Measurements from ENCODE around the gene ATP2C2.

ATP2C2 gene

DNA sequence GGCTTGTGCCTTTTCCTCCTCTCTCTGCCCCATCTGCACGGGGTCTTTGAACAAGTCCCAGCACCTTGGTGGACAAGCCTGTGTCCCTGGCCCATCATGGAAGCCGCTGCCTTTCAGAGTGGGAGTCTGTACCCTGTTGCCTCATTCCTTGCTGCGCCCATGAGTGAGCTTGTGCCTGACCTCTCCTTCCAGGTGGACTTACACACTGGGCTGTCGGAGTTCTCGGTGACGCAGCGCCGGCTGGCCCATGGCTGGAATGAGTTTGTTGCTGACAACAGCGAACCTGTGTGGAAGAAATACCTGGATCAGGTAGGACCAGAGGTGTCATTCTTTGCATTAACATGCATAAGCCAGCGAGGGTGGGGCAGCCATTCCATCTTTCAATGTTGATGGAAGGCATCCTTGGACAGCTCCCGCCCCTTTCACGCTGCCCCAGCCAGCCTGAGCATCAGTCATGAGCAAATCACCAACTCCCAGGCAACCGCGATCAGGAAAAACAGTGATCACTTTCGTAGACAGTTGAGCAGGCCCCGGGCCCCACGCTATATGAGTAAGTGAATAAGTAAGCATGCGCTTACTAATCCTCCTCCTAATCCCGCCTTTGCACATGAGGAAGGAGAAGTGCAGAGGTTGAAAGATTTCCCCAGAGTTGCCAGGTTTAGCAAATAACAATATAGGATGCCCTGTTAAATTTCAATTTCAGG lies 36.8 kb downstream of the ATP2C2 start:
- H3K4me3 ChIP-seq (ENCODE audit: low read length) = no peak overlapping the region
- no peaks in the 10 kb centered on the region for H3K27me3 ChIP-seq (ENCODE audit: insufficient read depth, low read length)
- H3K9me3 ChIP-seq (ENCODE audit: insufficient read depth, low read depth, low read length) = no peaks in the 10 kb centered on the region
- H3K9ac ChIP-seq (ENCODE audit: low read depth, low read length) = no peak overlapping the region
- H3K27ac ChIP-seq (ENCODE audit: low read length) = no peak overlapping the region
- H3K36me3 ChIP-seq (ENCODE audit: insufficient read depth, low read depth, low read length) = no peaks in the 10 kb centered on the region
- H3K4me1 ChIP-seq (ENCODE audit: insufficient read depth, low read length) = no peaks in the 10 kb centered on the region

DNA sequence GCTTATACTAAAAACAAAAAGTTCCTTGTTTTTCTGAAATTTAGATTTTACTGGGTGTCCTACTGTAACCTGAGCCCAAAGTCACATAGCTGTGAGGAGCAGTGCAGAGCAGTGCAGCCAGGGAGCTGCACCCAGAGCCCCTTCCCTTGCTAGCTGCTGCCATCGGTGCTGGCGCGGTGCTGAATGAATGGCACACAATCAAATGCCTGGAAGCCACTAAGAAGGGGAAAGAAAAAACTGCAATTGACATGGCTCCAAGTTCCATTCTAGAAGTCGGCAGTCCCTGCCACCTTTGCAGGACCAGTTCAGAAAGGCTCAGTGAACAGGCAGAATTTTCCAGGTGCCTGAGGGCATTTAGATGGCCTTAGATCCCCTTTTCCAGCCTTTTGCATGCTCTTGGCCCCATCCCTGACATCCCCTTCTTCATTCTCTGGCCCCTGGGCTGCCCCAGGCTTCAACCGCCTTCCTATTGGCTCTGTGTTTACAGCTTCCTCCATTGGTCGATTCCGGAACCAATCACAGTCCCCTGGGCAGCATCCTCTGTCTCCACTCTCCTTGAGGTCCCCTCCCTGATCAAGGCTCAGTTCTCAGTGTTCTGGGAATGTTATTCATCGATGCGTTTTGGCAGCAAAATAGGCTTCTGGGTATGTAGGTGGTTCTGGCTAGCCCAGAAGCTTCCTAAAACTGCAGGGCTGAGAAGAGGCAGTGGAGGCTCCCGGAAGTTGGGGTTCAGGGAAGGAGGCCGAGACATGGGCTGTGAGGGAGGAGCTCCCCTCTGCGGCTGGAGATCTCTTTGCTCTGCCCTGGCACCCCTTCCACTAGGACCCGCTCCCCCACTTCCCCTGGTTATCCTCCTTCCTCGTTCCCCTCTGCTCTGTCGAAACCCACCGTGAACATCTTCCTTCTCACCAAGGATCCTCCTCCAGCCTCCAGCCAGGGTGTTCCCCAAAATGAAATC lies 37.9 kb downstream of the ATP2C2 start:
- Histone ChIP-seq H3K9me3 (ENCODE audit: insufficient read depth, low read depth, low read length) (no peaks in the 10 kb centered on the region), H3K36me3 (ENCODE audit: insufficient read depth, low read depth, low read length) (no peaks in the 10 kb centered on the region), H3K27me3 (ENCODE audit: insufficient read depth, low read length) (no peaks in the 10 kb centered on the region), H3K9ac (ENCODE audit: low read depth, low read length) (no peak overlapping the region), H3K27ac (ENCODE audit: low read length) (no peak overlapping the region), H3K4me1 (ENCODE audit: insufficient read depth, low read length) (no peaks in the 10 kb centered on the region), H3K4me3 (ENCODE audit: low read length) (no peak overlapping the region)

DNA sequence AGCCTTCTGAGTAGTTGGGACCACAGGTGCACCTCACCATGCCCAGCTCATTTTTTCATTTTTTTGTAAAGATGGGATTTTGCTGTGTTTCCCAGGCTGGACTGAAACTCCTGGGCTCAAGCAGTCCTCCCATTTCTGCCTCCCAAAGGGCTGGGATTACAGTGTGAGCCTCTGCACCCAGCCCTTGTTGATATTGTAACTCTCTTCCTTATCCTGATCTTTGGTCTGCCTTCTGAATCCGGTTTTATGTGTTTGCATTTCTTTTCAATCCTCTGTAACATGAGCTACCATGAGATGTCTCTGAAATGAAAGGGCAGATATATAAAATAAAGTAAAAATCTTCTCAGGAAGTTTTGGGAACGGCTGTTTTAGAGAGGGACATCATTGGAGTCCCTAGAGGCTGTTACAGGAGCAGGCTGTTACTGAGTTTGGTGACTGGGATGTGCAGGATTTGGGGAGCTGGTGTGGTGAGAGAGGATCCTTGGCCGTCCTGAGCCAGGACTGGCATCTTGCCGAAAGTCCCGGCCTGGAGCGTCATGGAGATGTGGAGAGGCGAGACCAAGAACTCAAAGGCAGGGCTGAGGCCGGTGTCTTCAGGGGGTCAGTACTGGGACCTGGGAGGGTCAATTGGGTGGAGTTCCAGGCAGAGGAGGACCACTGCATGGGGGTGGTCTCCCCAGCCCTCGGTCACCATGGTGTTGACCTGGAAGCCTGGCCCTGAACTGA lies 39.4 kb downstream of the ATP2C2 start:
- Histone ChIP-seq H3K9ac (ENCODE audit: low read depth, low read length) (no peak overlapping the region), H3K27me3 (ENCODE audit: insufficient read depth, low read length) (no peaks in the 10 kb centered on the region), H3K36me3 (ENCODE audit: insufficient read depth, low read depth, low read length) (no peaks in the 10 kb centered on the region), H3K9me3 (ENCODE audit: insufficient read depth, low read depth, low read length) (no peaks in the 10 kb centered on the region), H3K4me3 (ENCODE audit: low read length) (no peak overlapping the region), H3K27ac (ENCODE audit: low read length) (no peak overlapping the region), H3K4me1 (ENCODE audit: insufficient read depth, low read length) (no peaks in the 10 kb centered on the region)

DNA sequence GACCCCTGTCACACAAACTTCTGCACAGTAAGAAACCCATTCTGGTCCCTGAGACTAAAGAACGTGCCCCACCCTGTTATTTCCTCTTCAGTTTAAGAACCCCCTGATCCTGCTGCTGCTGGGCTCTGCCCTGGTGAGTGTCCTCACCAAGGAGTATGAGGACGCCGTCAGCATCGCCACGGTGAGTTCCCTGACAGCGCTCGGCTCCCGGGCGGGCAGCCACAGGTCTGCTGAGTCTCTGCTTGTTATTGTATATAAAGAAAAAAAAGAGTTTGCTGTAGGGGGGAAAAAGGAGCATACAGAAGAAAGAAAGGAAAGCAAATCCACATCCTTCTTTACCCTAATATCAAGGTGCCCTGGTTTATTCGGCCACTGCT lies 40.0 kb downstream of the ATP2C2 start:
- Histone ChIP-seq H3K36me3 (ENCODE audit: insufficient read depth, low read depth, low read length) (no peaks in the 10 kb centered on the region), H3K4me3 (ENCODE audit: low read length) (no peak overlapping the region), H3K9ac (ENCODE audit: low read depth, low read length) (no peak overlapping the region), H3K4me1 (ENCODE audit: insufficient read depth, low read length) (no peaks in the 10 kb centered on the region), H3K27ac (ENCODE audit: low read length) (no peak overlapping the region), H3K9me3 (ENCODE audit: insufficient read depth, low read depth, low read length) (no peaks in the 10 kb centered on the region), H3K27me3 (ENCODE audit: insufficient read depth, low read length) (no peaks in the 10 kb centered on the region)

DNA sequence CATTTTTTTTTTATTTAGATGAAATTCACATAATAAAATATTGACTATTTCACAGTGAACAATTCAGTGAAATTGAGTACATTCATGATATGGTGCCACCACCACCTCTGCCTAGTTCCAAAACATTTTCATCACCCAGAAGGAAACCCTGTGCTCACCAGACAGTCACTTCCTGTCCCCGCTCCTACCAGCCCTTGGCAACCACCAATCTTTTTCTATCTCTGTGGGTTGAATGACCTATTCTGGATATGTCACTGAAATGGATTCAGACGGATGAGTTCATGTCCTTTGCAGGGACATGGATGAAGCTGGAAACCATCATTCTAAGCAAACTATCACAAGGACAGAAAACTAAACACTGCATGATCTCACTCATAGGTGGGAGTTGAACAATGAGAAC lies 40.5 kb downstream of the ATP2C2 start:
- Histone ChIP-seq H3K4me1 (ENCODE audit: insufficient read depth, low read length) (no peaks in the 10 kb centered on the region), H3K4me3 (ENCODE audit: low read length) (no peak overlapping the region), H3K36me3 (ENCODE audit: insufficient read depth, low read depth, low read length) (no peaks in the 10 kb centered on the region), H3K27me3 (ENCODE audit: insufficient read depth, low read length) (no peaks in the 10 kb centered on the region), H3K27ac (ENCODE audit: low read length) (no peak overlapping the region), H3K9ac (ENCODE audit: low read depth, low read length) (no peak overlapping the region), H3K9me3 (ENCODE audit: insufficient read depth, low read depth, low read length) (no peaks in the 10 kb centered on the region)

DNA sequence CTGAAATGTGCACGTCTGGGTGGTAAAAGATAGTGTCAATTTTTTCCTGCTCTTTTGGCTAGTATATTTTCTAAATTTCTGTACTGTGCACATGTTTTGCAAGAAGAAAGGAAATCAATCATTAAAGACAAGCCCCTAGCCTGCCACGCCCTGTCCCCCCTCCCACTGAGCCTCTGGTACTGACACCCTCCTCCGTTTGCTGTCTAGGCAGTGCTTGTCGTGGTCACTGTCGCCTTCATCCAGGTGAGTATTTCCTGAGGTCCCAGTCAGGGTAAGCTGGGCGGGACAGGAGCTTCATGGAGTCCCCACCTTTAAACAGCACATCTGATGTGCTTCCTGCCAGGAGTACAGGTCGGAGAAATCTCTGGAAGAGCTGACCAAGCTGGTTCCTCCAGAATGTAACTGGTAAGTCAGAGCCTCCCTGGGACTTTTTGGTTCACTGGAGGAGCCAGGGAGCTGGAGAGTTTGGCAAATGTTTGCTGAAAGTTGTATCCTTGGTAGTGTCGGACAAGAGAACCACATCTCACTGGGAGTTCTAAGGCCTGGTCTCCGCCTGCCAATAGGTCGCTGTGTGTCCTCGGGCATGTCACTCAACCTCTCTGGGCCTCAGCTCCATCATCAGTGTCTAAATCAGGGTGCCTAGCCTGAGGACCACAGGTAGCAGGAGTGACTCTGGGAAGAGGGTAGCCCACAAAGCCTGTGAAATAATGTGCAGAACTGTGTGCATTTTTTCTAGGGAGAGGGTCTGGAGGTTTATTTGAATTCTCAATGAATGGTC lies 42.2 kb downstream of the ATP2C2 start:
- H3K27ac ChIP-seq (ENCODE audit: low read length) = no peak overlapping the region
- H3K27me3 ChIP-seq (ENCODE audit: insufficient read depth, low read length) = no peaks in the 10 kb centered on the region
- H3K36me3 ChIP-seq (ENCODE audit: insufficient read depth, low read depth, low read length) = no peaks in the 10 kb centered on the region
- no peaks in the 10 kb centered on the region for H3K9me3 ChIP-seq (ENCODE audit: insufficient read depth, low read depth, low read length)
- no peak overlapping the region for H3K4me3 ChIP-seq (ENCODE audit: low read length)
- H3K4me1 ChIP-seq (ENCODE audit: insufficient read depth, low read length) = no peaks in the 10 kb centered on the region
- H3K9ac ChIP-seq (ENCODE audit: low read depth, low read length) = no peak overlapping the region

DNA sequence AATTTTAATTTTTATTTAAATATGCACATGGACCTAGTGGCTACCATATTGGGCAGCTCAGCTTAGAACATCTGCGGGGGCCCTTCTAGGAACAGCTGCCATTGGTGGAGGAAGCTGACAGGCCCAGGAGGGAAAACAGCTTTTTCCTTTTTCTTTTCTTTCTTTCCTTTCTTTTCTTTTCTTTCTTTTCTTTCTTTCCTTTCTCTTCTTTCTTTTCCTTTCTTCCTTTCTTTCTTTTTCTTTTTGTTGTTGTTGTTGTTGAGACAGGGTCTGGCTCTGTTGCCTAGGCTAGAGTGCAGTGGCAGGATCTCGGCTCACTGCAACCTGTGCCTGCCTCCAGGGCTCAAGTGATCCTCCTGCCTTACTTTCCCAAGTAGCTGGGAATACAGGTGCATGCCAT lies 43.4 kb downstream of the ATP2C2 start:
- H3K27me3 ChIP-seq (ENCODE audit: insufficient read depth, low read length) = no peaks in the 10 kb centered on the region
- no peak overlapping the region for H3K9ac ChIP-seq (ENCODE audit: low read depth, low read length)
- no peaks in the 10 kb centered on the region for H3K9me3 ChIP-seq (ENCODE audit: insufficient read depth, low read depth, low read length)
- no peak overlapping the region for H3K4me3 ChIP-seq (ENCODE audit: low read length)
- no peaks in the 10 kb centered on the region for H3K36me3 ChIP-seq (ENCODE audit: insufficient read depth, low read depth, low read length)
- H3K4me1 ChIP-seq (ENCODE audit: insufficient read depth, low read length) = no peaks in the 10 kb centered on the region
- no peak overlapping the region for H3K27ac ChIP-seq (ENCODE audit: low read length)

DNA sequence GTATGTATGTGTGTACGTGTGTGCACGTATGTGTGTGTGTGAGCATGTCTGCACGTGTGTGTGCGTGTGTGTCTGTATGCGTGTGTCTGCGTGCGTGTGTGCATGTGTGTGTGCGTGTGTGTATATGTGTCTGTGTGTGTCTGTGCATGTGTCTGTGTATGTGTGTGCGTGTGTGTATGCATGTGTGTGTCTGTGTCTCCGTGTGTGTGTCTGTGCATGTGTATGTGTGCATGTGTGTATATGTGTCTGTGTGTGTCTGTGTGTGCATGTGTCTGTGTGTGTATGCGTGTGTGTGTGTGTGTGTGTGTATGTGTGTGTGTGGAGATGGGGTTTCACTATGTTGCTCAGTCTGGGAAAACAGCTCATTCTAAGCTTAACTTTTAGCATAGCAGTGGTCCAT lies 43.9 kb downstream of the ATP2C2 start:
- no peak overlapping the region for H3K9ac ChIP-seq (ENCODE audit: low read depth, low read length)
- H3K27ac ChIP-seq (ENCODE audit: low read length) = no peak overlapping the region
- no peaks in the 10 kb centered on the region for H3K9me3 ChIP-seq (ENCODE audit: insufficient read depth, low read depth, low read length)
- no peak overlapping the region for H3K4me3 ChIP-seq (ENCODE audit: low read length)
- no peaks in the 10 kb centered on the region for H3K27me3 ChIP-seq (ENCODE audit: insufficient read depth, low read length)
- no peaks in the 10 kb centered on the region for H3K36me3 ChIP-seq (ENCODE audit: insufficient read depth, low read depth, low read length)
- no peaks in the 10 kb centered on the region for H3K4me1 ChIP-seq (ENCODE audit: insufficient read depth, low read length)

DNA sequence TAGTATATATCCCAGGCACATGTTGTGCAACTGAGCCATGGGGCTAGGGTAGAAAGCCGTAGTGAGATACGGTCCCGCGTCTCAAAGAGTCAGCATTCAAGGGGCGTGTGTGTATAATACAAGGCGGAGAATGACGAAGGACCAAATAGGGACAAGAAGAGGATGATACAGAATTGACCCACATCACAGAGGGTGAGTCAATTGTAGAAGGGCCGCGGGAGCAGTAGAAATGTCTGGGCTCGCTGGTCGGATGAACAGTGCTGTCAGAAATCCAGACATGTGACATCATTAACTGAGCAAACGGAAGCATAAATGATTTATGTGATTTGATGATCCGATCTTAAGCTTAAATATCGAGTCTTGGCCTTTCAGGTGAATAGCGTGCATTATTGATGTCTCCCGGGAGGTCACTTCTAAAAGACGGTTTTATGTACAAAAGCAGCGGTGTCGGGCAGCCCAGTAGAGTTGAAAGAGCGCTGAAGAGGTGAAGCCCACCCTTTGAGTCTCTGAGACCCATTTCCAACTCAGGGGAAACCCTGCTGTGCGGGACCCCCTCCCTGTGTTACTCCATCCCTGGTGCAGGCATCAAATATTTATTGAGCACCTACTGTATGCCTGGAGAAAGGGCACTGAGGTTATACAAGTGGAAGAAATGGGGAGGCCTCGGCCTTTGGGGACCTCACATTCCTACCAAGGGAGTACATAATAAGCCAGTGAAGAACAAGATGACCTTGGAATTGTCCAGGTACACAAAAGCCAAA lies 45.1 kb downstream of the ATP2C2 start:
- H3K9ac ChIP-seq (ENCODE audit: low read depth, low read length) = no peak overlapping the region
- no peaks in the 10 kb centered on the region for H3K9me3 ChIP-seq (ENCODE audit: insufficient read depth, low read depth, low read length)
- H3K27ac ChIP-seq (ENCODE audit: low read length) = no peak overlapping the region
- no peaks in the 10 kb centered on the region for H3K27me3 ChIP-seq (ENCODE audit: insufficient read depth, low read length)
- no peaks in the 10 kb centered on the region for H3K4me1 ChIP-seq (ENCODE audit: insufficient read depth, low read length)
- H3K36me3 ChIP-seq (ENCODE audit: insufficient read depth, low read depth, low read length) = no peaks in the 10 kb centered on the region
- no peak overlapping the region for H3K4me3 ChIP-seq (ENCODE audit: low read length)

DNA sequence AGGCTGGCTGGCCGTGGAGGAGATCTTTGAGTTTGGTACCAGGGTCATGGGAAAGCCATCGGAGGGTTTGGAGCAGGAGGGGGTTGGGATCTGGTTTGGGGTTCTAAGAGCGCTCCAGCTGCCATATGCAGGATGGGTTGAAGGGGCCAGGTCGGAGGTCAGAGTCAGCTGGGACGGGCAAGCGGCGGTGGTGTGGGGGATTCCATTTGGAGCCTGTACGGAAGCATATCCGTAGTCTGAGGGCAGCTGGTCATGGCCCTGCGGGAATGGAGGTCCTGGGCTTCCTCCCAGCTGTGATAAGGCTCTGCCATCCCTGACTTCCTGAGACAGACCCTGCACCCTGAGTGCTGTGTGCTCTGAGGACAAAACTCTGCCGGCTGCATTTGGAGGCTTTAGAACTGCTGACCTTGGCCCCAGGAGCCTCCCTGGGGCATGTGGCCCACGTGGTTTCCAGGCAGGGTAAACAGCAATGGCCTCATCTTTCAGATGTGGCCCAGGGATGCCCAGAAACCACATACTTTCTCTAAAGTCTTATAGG lies 46.5 kb downstream of the ATP2C2 start:
- no peaks in the 10 kb centered on the region for H3K9me3 ChIP-seq (ENCODE audit: insufficient read depth, low read depth, low read length)
- no peak overlapping the region for H3K9ac ChIP-seq (ENCODE audit: low read depth, low read length)
- H3K36me3 ChIP-seq (ENCODE audit: insufficient read depth, low read depth, low read length) = no peaks in the 10 kb centered on the region
- H3K4me3 ChIP-seq (ENCODE audit: low read length) = no peak overlapping the region
- H3K27ac ChIP-seq (ENCODE audit: low read length) = no peak overlapping the region
- no peaks in the 10 kb centered on the region for H3K27me3 ChIP-seq (ENCODE audit: insufficient read depth, low read length)
- no peaks in the 10 kb centered on the region for H3K4me1 ChIP-seq (ENCODE audit: insufficient read depth, low read length)

Measured in iPS-20b (cell line).